HepG2 (cell line): Measurements from ENCODE around the gene SPIN1. TPM values are rescaled to one million over a fixed set of nuclear protein-coding genes. Genes with fewer than 3 reads are reported as not detected.

ENCODE experiments used
- ADNP ChIP-seq: sonication (generic); formaldehyde crosslinking; IDR thresholded peaks from 2 replicates; pipeline ENCODE4 v1.4.0; 2020; ENCODE audit warnings: missing genetic modification reagents
- ARNT ChIP-seq: fragments of 450-650 bp; IDR thresholded peaks from 2 replicates; pipeline ENCODE4 v1.6.1; 2017
- ATAD3A ChIP-seq: sonication (generic); formaldehyde crosslinking; IDR thresholded peaks from 2 replicates; pipeline ENCODE4 v1.4.0; 2020; ENCODE audit warnings: missing genetic modification reagents
- NFYB ChIP-seq: sonication (generic); formaldehyde crosslinking; IDR thresholded peaks from 2 replicates; pipeline ENCODE4 v1.4.0; 2020; ENCODE audit warnings: missing genetic modification reagents
- POLR2G ChIP-seq: fragments of 200-400 bp; formaldehyde crosslinking; IDR thresholded peaks from 2 replicates; pipeline ENCODE4 v1.6.1; 2018; ENCODE audit warnings: mild to moderate bottlenecking, low read depth, low read length, moderate library complexity
- PRPF4 ChIP-seq: fragments of 200-400 bp; formaldehyde crosslinking; IDR thresholded peaks from 2 replicates; pipeline ENCODE4 v1.6.1; 2016; ENCODE audit warnings: low read length, low read depth; ENCODE audit not compliant: poor library complexity, severe bottlenecking
- RBFOX2 ChIP-seq: fragments of 200-400 bp; formaldehyde crosslinking; IDR thresholded peaks from 2 replicates; pipeline ENCODE4 v1.6.1; 2017; ENCODE audit warnings: low read depth, mild to moderate bottlenecking, low read length
- SYNCRIP ChIP-seq: fragments of 200-400 bp; formaldehyde crosslinking; IDR thresholded peaks from 2 replicates; pipeline ENCODE4 v1.6.1; 2018; ENCODE audit warnings: mild to moderate bottlenecking, low read depth, low read length; ENCODE audit not compliant: insufficient read depth
- TBL1XR1 ChIP-seq: fragments of 150-350 bp; IDR thresholded peaks from 2 replicates; pipeline ENCODE4 v1.6.1; 2014; ENCODE audit warnings: borderline replicate concordance, low read length; ENCODE audit not compliant: partially characterized antibody
- YEATS4 ChIP-seq: sonication (generic); formaldehyde crosslinking; IDR thresholded peaks from 2 replicates; pipeline ENCODE4 v1.4.0; 2020; ENCODE audit warnings: missing genetic modification reagents, borderline replicate concordance
- ZNF138 ChIP-seq: sonication (generic); formaldehyde crosslinking; IDR thresholded peaks from 2 replicates; pipeline ENCODE4 v1.5.0; 2020; ENCODE audit warnings: mild to moderate bottlenecking, low read depth, missing genetic modification reagents
- ZNF563 ChIP-seq: sonication (generic); formaldehyde crosslinking; IDR thresholded peaks from 2 replicates; pipeline ENCODE4 v1.8.0; 2022; ENCODE audit warnings: mild to moderate bottlenecking, moderate library complexity, missing genetic modification reagents
- ZNF891 ChIP-seq: sonication (generic); formaldehyde crosslinking; IDR thresholded peaks from 2 replicates; pipeline ENCODE4 v1.5.0; 2020; ENCODE audit warnings: mild to moderate bottlenecking, missing genetic modification reagents
- polyA plus RNA-seq, 8 experiments: library from polyadenylated mRNA; depleted of rRNA in 3 of 8; stranded (reverse) in 7 of 8; unstranded in 1 of 8; fragments of >200 nt; fragmentation: Illumina TruSeq in 4 of 8; extraction: Trizol in 4 of 8; gene quantifications; 2 replicates each; pipeline versions ENCODE4 v1.2.1 to v1.2.3, GENCODE V29; 2011 to 2016; ENCODE audit warnings: low read depth in 4 of 8, missing spikeins in 1 of 8, mixed read lengths in 1 of 8; ENCODE audit not compliant: insufficient read depth in 1 of 8
- total RNA-seq, 5 experiments: library from RNA; depleted of rRNA; stranded (reverse); fragments of >200 nt; fragmentation: Illumina TruSeq; extraction: Trizol; gene quantifications; 2 replicates each; pipeline ENCODE4 v1.2.3, GENCODE V29; 2016; ENCODE audit warnings: low read depth in 1 of 5
- TF ChIP-seq, protein P1 (sequence below): sonication (generic); formaldehyde crosslinking; IDR thresholded peaks from 2 replicates; pipeline ENCODE4 v1.4.0; 2020; ENCODE audit warnings: mild to moderate bottlenecking, missing genetic modification reagents, borderline replicate concordance
- TF ChIP-seq, protein P2 (sequence below): sonication (generic); formaldehyde crosslinking; IDR thresholded peaks from 2 replicates; pipeline ENCODE4 v1.8.0; 2022; ENCODE audit warnings: low read depth, missing genetic modification reagents
- TF ChIP-seq, protein P3 (sequence below): IDR thresholded peaks from 2 replicates; pipeline ENCODE4 v1.6.1; 2016
- TF ChIP-seq, protein P4 (sequence below): sonication (generic); formaldehyde crosslinking; IDR thresholded peaks from 2 replicates; pipeline ENCODE4 v1.5.1; 2020; ENCODE audit warnings: missing genetic modification reagents, mild to moderate bottlenecking, borderline replicate concordance
- TF ChIP-seq, protein P5 (sequence below): sonication (generic); formaldehyde crosslinking; IDR thresholded peaks from 2 replicates; pipeline ENCODE4 v1.5.0; 2020; ENCODE audit warnings: missing genetic modification reagents

Gene SPIN1
- total and polyA plus RNA-seq, 2 of the 13 experiments (the other 11 are each of a cell fraction or from before 2014, with no cell fraction given) = 20.0 to 24.3 TPM

DNA sequence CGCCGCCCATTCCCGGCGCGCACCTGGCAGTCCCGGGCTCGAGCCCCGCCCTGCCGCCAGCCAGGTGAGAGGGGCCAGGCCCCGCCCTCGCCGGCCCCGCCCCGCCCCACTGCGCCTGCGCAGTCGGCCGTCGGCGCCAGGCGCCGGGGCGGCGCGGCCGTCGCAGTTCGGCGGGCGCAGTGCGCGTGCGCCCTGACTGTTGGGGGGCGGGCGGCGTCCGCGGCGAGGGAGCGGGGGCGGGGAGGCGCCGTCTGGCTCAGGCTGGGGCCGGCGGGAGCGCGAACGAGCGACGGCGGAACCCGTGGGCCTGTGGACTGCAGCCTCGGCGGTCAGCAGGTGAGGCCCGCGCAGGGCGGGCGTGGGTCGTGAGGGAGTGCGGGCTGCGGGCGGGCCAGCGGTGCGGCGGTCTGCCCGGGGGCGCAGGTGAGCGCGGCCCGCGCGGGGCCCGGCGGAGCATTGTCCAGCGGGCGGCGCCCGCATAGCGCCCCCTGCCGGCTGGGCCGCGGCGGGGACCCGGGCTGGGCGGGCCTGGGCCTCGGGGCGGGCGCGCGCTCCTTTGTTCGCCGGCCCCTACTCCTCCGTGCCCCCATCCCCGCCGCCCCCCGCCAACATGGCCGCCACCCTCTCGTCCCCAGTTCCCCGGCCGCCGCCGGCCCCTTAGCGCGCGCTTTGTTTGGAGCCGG is at the start of gene SPIN1 (continued):
- TF ChIP-seq, protein P1, sequence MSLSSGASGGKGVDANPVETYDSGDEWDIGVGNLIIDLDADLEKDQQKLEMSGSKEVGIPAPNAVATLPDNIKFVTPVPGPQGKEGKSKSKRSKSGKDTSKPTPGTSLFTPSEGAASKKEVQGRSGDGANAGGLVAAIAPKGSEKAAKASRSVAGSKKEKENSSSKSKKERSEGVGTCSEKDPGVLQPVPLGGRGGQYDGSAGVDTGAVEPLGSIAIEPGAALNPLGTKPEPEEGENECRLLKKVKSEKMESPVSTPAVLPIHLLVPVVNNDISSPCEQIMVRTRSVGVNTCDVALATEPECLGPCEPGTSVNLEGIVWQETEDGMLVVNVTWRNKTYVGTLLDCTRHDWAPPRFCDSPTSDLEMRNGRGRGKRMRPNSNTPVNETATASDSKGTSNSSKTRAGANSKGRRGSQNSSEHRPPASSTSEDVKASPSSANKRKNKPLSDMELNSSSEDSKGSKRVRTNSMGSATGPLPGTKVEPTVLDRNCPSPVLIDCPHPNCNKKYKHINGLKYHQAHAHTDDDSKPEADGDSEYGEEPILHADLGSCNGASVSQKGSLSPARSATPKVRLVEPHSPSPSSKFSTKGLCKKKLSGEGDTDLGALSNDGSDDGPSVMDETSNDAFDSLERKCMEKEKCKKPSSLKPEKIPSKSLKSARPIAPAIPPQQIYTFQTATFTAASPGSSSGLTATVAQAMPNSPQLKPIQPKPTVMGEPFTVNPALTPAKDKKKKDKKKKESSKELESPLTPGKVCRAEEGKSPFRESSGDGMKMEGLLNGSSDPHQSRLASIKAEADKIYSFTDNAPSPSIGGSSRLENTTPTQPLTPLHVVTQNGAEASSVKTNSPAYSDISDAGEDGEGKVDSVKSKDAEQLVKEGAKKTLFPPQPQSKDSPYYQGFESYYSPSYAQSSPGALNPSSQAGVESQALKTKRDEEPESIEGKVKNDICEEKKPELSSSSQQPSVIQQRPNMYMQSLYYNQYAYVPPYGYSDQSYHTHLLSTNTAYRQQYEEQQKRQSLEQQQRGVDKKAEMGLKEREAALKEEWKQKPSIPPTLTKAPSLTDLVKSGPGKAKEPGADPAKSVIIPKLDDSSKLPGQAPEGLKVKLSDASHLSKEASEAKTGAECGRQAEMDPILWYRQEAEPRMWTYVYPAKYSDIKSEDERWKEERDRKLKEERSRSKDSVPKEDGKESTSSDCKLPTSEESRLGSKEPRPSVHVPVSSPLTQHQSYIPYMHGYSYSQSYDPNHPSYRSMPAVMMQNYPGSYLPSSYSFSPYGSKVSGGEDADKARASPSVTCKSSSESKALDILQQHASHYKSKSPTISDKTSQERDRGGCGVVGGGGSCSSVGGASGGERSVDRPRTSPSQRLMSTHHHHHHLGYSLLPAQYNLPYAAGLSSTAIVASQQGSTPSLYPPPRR (CRISPR knock-in tag) = no peak
- TF ChIP-seq ARNT = no peak
- no peak for TF ChIP-seq ZNF891 (CRISPR knock-in tag)
- TF ChIP-seq TBL1XR1 = no peak
- no peak for TF ChIP-seq ZNF138 (CRISPR knock-in tag)
- TF ChIP-seq, protein P2, sequence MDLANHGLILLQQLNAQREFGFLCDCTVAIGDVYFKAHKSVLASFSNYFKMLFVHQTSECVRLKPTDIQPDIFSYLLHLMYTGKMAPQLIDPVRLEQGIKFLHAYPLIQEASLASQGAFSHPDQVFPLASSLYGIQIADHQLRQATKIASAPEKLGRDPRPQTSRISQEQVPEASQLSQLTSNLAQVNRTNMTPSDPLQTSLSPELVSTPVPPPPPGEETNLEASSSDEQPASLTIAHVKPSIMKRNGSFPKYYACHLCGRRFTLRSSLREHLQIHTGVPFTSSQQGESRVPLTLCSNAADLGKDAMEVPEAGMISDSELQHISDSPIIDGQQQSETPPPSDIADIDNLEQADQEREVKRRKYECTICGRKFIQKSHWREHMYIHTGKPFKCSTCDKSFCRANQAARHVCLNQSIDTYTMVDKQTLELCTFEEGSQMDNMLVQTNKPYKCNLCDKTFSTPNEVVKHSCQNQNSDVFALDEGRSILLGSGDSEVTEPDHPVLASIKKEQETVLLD (CRISPR knock-in tag) = no peak
- TF ChIP-seq RBFOX2 = peak; percentile 73
- no peak for TF ChIP-seq ZNF563 (CRISPR knock-in tag)
- TF ChIP-seq PRPF4 = no peak
- TF ChIP-seq, protein P3, sequence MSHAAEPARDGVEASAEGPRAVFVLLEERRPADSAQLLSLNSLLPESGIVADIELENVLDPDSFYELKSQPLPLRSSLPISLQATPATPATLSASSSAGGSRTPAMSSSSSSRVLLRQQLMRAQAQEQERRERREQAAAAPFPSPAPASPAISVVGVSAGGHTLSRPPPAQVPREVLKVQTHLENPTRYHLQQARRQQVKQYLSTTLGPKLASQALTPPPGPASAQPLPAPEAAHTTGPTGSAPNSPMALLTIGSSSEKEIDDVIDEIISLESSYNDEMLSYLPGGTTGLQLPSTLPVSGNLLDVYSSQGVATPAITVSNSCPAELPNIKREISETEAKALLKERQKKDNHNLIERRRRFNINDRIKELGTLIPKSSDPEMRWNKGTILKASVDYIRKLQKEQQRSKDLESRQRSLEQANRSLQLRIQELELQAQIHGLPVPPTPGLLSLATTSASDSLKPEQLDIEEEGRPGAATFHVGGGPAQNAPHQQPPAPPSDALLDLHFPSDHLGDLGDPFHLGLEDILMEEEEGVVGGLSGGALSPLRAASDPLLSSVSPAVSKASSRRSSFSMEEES (CRISPR knock-in tag) = no peak
- TF ChIP-seq SYNCRIP = no peak
- TF ChIP-seq, protein P4, sequence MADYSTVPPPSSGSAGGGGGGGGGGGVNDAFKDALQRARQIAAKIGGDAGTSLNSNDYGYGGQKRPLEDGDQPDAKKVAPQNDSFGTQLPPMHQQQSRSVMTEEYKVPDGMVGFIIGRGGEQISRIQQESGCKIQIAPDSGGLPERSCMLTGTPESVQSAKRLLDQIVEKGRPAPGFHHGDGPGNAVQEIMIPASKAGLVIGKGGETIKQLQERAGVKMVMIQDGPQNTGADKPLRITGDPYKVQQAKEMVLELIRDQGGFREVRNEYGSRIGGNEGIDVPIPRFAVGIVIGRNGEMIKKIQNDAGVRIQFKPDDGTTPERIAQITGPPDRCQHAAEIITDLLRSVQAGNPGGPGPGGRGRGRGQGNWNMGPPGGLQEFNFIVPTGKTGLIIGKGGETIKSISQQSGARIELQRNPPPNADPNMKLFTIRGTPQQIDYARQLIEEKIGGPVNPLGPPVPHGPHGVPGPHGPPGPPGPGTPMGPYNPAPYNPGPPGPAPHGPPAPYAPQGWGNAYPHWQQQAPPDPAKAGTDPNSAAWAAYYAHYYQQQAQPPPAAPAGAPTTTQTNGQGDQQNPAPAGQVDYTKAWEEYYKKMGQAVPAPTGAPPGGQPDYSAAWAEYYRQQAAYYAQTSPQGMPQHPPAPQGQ (CRISPR knock-in tag) = no peak
- TF ChIP-seq NFYB = no peak
- TF ChIP-seq POLR2G = peak; percentile 60
- TF ChIP-seq ADNP (CRISPR knock-in tag) = no peak
- TF ChIP-seq ATAD3A (CRISPR knock-in tag) = no peak
- peak; percentile 30; the same call in 1 of the 2 replicates for TF ChIP-seq YEATS4 (CRISPR knock-in tag)
- TF ChIP-seq, protein P5, sequence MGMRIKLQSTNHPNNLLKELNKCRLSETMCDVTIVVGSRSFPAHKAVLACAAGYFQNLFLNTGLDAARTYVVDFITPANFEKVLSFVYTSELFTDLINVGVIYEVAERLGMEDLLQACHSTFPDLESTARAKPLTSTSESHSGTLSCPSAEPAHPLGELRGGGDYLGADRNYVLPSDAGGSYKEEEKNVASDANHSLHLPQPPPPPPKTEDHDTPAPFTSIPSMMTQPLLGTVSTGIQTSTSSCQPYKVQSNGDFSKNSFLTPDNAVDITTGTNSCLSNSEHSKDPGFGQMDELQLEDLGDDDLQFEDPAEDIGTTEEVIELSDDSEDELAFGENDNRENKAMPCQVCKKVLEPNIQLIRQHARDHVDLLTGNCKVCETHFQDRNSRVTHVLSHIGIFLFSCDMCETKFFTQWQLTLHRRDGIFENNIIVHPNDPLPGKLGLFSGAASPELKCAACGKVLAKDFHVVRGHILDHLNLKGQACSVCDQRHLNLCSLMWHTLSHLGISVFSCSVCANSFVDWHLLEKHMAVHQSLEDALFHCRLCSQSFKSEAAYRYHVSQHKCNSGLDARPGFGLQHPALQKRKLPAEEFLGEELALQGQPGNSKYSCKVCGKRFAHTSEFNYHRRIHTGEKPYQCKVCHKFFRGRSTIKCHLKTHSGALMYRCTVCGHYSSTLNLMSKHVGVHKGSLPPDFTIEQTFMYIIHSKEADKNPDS = no peak
